PC-9 (cell line): Measurements from ENCODE around the gene SDF2. TPM values are rescaled to one million over a fixed set of nuclear protein-coding genes. Genes with fewer than 3 reads are reported as not detected.
A peak's percentile ranks its signal among the peaks of the same experiment; 100 is the strongest.

ENCODE experiments used
- BruUV-seq: library from RNA; stranded (reverse); fragments of 400-500 nt; replicated peaks from 2 replicates; lab custom pipeline; 2021; lab: Mats Ljungman, UMichigan
- CTCF ChIA-PET: fragments of 300-600 bp; sonication (Branson Sonifier 250); formaldehyde crosslinking; loops from one replicate; lab custom pipeline; 2022; ENCODE audit warnings: antibody characterized with exemption; lab: Charles Lee
- POLR2A ChIA-PET: fragments of 300-600 bp; sonication (Branson Sonifier 250); formaldehyde crosslinking; loops from one replicate; lab custom pipeline; 2022; ENCODE audit warnings: antibody characterized with exemption; ENCODE audit not compliant: unreplicated experiment; lab: Charles Lee
- DNase-seq, 2 experiments: peaks; one replicate each; pipeline versions ENCODE4 v3.0.0 to v3.0.0-alpha.2; 2015 to 2022; ENCODE audit warnings: mixed read lengths in 1 of 2
- H2AFZ ChIP-seq: fragments of 200-600 bp; sonication (generic); 2 replicates; pipeline ENCODE4 v1.8.1; 2017; ENCODE audit warnings: antibody characterized with exemption
- H3F3A ChIP-seq: fragments of 200-600 bp; sonication (generic); 2 replicates; pipeline ENCODE4 v1.8.1; 2017; ENCODE audit warnings: antibody characterized with exemption, mild to moderate bottlenecking, low read depth; ENCODE audit not compliant: insufficient read depth
- H3K27ac ChIP-seq: fragments of 200-600 bp; sonication (generic); 2 replicates; pipeline ENCODE4 v1.6.1; 2016; ENCODE audit warnings: mixed run types
- H3K27me3 ChIP-seq: fragments of 200-600 bp; sonication (generic); 2 replicates; pipeline ENCODE4 v1.6.1; 2016; ENCODE audit warnings: low read depth, mixed run types; ENCODE audit not compliant: insufficient read depth
- H3K36me3 ChIP-seq: fragments of 200-600 bp; sonication (generic); 2 replicates; pipeline ENCODE4 v1.6.1; 2016; ENCODE audit warnings: low read depth, mixed run types
- H3K4me1 ChIP-seq: fragments of 200-600 bp; sonication (generic); replicated peaks from 2 replicates; pipeline ENCODE4 v1.6.1; 2016; ENCODE audit warnings: mixed run types; ENCODE audit not compliant: insufficient read depth
- H3K4me2 ChIP-seq: fragments of 200-600 bp; sonication (generic); 2 replicates; pipeline ENCODE4 v1.6.1; 2017; ENCODE audit warnings: mixed run types
- H3K4me3 ChIP-seq: fragments of 200-600 bp; sonication (generic); 2 replicates; pipeline ENCODE4 v1.6.1; 2016; ENCODE audit warnings: mixed run types
- H3K79me2 ChIP-seq: fragments of 200-600 bp; sonication (generic); 2 replicates; pipeline ENCODE4 v1.6.1; 2017; ENCODE audit warnings: low read depth, mixed run types
- H3K9me2 ChIP-seq: fragments of 200-600 bp; sonication (generic); 2 replicates; pipeline ENCODE4 v1.8.1; 2017; ENCODE audit warnings: mild to moderate bottlenecking; ENCODE audit not compliant: insufficient read depth
- H3K9me3 ChIP-seq: fragments of 200-600 bp; sonication (generic); 2 replicates; pipeline ENCODE4 v1.8.1; 2016; ENCODE audit warnings: low read depth; ENCODE audit not compliant: insufficient read depth
- H4K20me1 ChIP-seq: fragments of 200-600 bp; sonication (generic); 2 replicates; pipeline ENCODE4 v1.8.1; 2017; ENCODE audit not compliant: insufficient read depth
- EZH2 ChIP-seq: fragments of 200-600 bp; sonication (generic); IDR thresholded peaks from 2 replicates; pipeline ENCODE4 v1.8.0; 2017; ENCODE audit warnings: antibody characterized with exemption, low read depth
- intact Hi-C: fragments of 100-400 bp; cut with micrococcal nuclease; formaldehyde crosslinking; loops from one replicate; pipeline ENCODE4 v1.10.0; 2022; ENCODE audit not compliant: unreplicated experiment
- total RNA-seq: library from RNA; stranded (reverse); gene quantifications from 2 replicates; pipeline ENCODE4 v1.2.3, GENCODE V29; 2021
- TF ChIP-seq, protein P1 (sequence below): fragments of 200-600 bp; sonication (generic); conservative IDR thresholded peaks from 2 replicates; pipeline ENCODE4 v1.6.1; 2017; ENCODE audit warnings: mixed run types, antibody characterized with exemption, mild to moderate bottlenecking, moderate library complexity

The SDF2 gene
- total RNA-seq, 1 experiment from 2014 or later: 43.7 TPM

DNA sequence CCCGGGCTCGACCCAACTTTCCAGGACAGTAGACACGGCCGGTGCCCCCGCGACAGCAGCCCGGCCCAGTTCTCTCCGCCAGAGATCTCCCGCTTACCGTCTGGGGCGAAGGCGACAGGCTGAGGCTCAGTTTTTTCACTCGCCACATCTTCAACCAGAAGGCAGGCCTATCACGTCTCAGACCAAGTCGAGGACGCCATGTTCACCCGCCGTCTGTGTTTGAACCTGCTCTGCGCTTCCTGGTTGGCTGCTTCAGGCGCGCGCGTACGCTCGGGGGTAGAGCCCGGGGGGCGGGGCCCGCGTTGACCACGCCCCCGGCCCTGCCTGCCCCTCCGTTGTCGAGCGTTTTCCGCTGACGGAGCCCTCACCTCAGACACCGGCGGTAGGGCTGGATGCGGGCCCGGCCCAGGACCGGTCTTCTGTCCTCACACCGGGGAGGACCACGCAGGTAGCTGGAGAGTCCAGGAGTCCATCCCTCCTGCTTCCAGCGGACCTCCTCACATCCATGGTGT, 62.9 kb downstream of the SDF2 start, which contains the start of gene SPAG5:
Gene SPAG5, minus strand, starts transcription at position 227 of the 512 bp plus-strand sequence. Its CDS starts 79 bp downstream, at position 148.
- ChIA-PET POLR2A (interaction anchor here (0.7 kb wide), 1 partner anchor 338 kb away, joined by 3 read pairs; no protein-coding TSS in a partner anchor), CTCF (no interaction called here)
- Histone ChIP-seq H3F3A (peaks cover 29% of the 10 kb centered on the region), H3K4me2 (peak within 1 kb of the TSS; percentile 93), H4K20me1 (no peaks in the 10 kb centered on the region), H3K27me3 (no peaks in the 10 kb centered on the region), H3K36me3 (peaks cover 3% of the 10 kb centered on the region; the same call in 1 of the 2 replicates), H3K9me3 (no peaks in the 10 kb centered on the region), H3K9me2 (no peaks in the 10 kb centered on the region), H3K27ac (peak within 1 kb of the TSS; percentile 70), H3K79me2 (peaks cover 17% of the 10 kb centered on the region), H2AFZ (peak within 1 kb of the TSS; percentile 99), H3K4me1 (peaks cover 17% of the 10 kb centered on the region), H3K4me3 (peak within 1 kb of the TSS; percentile 79)
- BruUV-seq: no TSS peak
- TF ChIP-seq, protein P1, sequence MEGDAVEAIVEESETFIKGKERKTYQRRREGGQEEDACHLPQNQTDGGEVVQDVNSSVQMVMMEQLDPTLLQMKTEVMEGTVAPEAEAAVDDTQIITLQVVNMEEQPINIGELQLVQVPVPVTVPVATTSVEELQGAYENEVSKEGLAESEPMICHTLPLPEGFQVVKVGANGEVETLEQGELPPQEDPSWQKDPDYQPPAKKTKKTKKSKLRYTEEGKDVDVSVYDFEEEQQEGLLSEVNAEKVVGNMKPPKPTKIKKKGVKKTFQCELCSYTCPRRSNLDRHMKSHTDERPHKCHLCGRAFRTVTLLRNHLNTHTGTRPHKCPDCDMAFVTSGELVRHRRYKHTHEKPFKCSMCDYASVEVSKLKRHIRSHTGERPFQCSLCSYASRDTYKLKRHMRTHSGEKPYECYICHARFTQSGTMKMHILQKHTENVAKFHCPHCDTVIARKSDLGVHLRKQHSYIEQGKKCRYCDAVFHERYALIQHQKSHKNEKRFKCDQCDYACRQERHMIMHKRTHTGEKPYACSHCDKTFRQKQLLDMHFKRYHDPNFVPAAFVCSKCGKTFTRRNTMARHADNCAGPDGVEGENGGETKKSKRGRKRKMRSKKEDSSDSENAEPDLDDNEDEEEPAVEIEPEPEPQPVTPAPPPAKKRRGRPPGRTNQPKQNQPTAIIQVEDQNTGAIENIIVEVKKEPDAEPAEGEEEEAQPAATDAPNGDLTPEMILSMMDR: no peak
- no peak for TF ChIP-seq EZH2
- peak; percentile 87 to 93 for DNase-seq
- intact Hi-C loops: no loop called here

DNA sequence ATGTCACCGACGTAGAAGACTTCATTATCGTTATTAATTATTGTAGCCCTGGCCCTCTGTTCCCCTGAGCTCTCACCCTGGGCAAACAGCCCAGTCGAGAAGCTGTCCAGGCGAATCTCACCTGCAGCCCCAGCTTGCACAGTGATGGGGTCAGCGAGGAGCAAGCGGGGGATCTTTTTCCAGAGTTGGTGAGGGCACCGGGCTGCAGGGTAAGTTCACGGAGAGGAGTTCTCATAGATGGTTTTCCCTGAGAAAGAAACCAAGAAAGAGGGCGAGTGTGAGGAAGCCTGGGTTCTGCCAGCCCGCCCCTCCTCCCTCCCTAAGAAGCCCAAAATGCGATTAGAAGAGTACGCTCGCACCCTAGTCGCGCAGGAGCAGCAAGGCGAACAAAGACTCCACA, 63.3 kb downstream of the SDF2 start:
- Histone ChIP-seq H3K36me3 (peaks cover 3% of the 10 kb centered on the region; the same call in 1 of the 2 replicates), H3F3A (peaks cover 29% of the 10 kb centered on the region), H2AFZ (peak overlapping the region; percentile 99), H3K79me2 (peaks cover 17% of the 10 kb centered on the region), H3K4me2 (peak overlapping the region; percentile 93), H3K27ac (peak overlapping the region; percentile 8; the same call in 1 of the 2 replicates), H3K4me1 (peaks cover 17% of the 10 kb centered on the region), H3K9me3 (no peaks in the 10 kb centered on the region), H4K20me1 (no peaks in the 10 kb centered on the region), H3K9me2 (no peaks in the 10 kb centered on the region), H3K4me3 (peak overlapping the region; percentile 79), H3K27me3 (no peaks in the 10 kb centered on the region)
- POLR2A ChIA-PET: no interaction called here
- BruUV-seq: TSS peak; percentile 66
- intact Hi-C loops: no loop called here
- CTCF ChIA-PET: no interaction called here
- TF ChIP-seq, protein P1: no peak
- no peak for TF ChIP-seq EZH2
- DNase-seq: peak in 1 of 2 experiments; percentile 7

Other genes with a start within 250 kb of the SDF2 start
- gene SLC13A2, start 188.3 kb downstream of the SDF2 start, total RNA-seq: not detected in 2 replicates
- gene FOXN1, start 155.6 kb downstream of the SDF2 start, total RNA-seq: not detected in 2 replicates
- 39.7 and 48.8 TPM in 2 replicates for gene UNC119, start 109.3 kb downstream of the SDF2 start, total RNA-seq
- 57.6 and 64.2 TPM in 2 replicates for gene PIGS, start 90.4 kb downstream of the SDF2 start, total RNA-seq
- gene ALDOC, start 85.0 kb downstream of the SDF2 start, total RNA-seq: 17.4 and 21.6 TPM in 2 replicates
- gene SPAG5, start 62.9 kb downstream of the SDF2 start, total RNA-seq: 101 and 109 TPM in 2 replicates
- 21.7 and 25.8 TPM in 2 replicates for gene RSKR, start 47.7 kb downstream of the SDF2 start, total RNA-seq
- 161 and 204 TPM in 2 replicates for gene BLTP2, start 16.7 kb downstream of the SDF2 start, total RNA-seq
- 46.7 and 63.3 TPM in 2 replicates for gene SUPT6H, start 299 bp upstream of the SDF2 start, total RNA-seq
- gene PROCA1, start 50.0 kb upstream of the SDF2 start, total RNA-seq: 14.2 and 15.8 TPM in 2 replicates
- 161 and 174 TPM in 2 replicates for gene RAB34, start 56.0 kb upstream of the SDF2 start, total RNA-seq
- gene RPL23A, start 58.1 kb upstream of the SDF2 start, total RNA-seq: 1,474 and 1,510 TPM in 2 replicates
- gene TLCD1, start 64.3 kb upstream of the SDF2 start, total RNA-seq: 14.7 and 19.4 TPM in 2 replicates
- 11.5 and 12.1 TPM in 2 replicates for gene NEK8, start 66.9 kb upstream of the SDF2 start, total RNA-seq
- gene TRAF4, start 82.1 kb upstream of the SDF2 start, total RNA-seq: 159 and 169 TPM in 2 replicates
- gene FAM222B, start 180.9 kb upstream of the SDF2 start, total RNA-seq: 14.2 and 26.4 TPM in 2 replicates
- gene ERAL1, start 193.1 kb upstream of the SDF2 start, total RNA-seq: 47.1 and 56.6 TPM in 2 replicates
- 118 and 128 TPM in 2 replicates for gene FLOT2, start 235.8 kb upstream of the SDF2 start, total RNA-seq
- gene DHRS13, start 241.2 kb upstream of the SDF2 start, total RNA-seq: 15.8 and 17.5 TPM in 2 replicates